Thoracic aorta (tissue), 2 donors: ENCODE data around the gene ACKR2. TPM values are rescaled to one million over a fixed set of nuclear protein-coding genes. Genes with fewer than 3 reads are reported as not detected.

Experiments
- ATAC-seq: fragments of 150-250 bp; one replicate; pipeline ENCODE4 v1.8.0; 2017; ENCODE audit warnings: low read depth; ENCODE audit not compliant: insufficient number of reproducible peaks, low FRiP score
- DNase-seq: peaks from one replicate; pipeline ENCODE4 v3.0.0-alpha.2; 2020; ENCODE audit warnings: low spot score
- H3K27ac ChIP-seq, 2 donors: fragments of 200-600 bp; sonication (generic); 1 replicate in 1 of 2; 2 replicates in 1 of 2; pipeline ENCODE4 v1.5.1; 2016; ENCODE audit warnings: mild to moderate bottlenecking in 2 of 2, moderate library complexity in 2 of 2
- H3K27me3 ChIP-seq: fragments of 200-600 bp; sonication (generic); replicated peaks from 2 replicates; pipeline ENCODE4 v1.6.0; 2016; ENCODE audit warnings: mild to moderate bottlenecking; ENCODE audit not compliant: insufficient read depth
- H3K36me3 ChIP-seq: fragments of 200-600 bp; sonication (generic); one replicate; pipeline ENCODE4 v1.5.1; 2016
- H3K4me1 ChIP-seq, 2 donors: fragments of 200-600 bp; sonication (generic); 1 replicate in 1 of 2; 2 replicates in 1 of 2; pipeline versions ENCODE4 v1.5.1 to v1.6.0; 2016; ENCODE audit warnings: low read depth in 2 of 2, mild to moderate bottlenecking in 1 of 2; ENCODE audit not compliant: control insufficient read depth in 1 of 2
- H3K4me3 ChIP-seq: fragments of 200-600 bp; sonication (generic); 2 replicates; pipeline ENCODE4 v1.5.1; 2016; ENCODE audit warnings: mild to moderate bottlenecking
- H3K9me3 ChIP-seq: fragments of 200-600 bp; sonication (generic); 2 replicates; pipeline ENCODE4 v1.5.1; 2016
- total RNA-seq, 2 donors: library from RNA; depleted of rRNA; stranded (reverse); fragments of >200 nt; gene quantifications; one replicate each; pipeline versions ENCODE4 v1.1.0 to v1.2.3, GENCODE V29; 2016
- TF ChIP-seq, protein P1 (sequence below): fragments of 200-600 bp; sonication (generic); IDR thresholded peaks from one replicate; pipeline ENCODE4 v1.5.1; 2019; ENCODE audit warnings: antibody characterized with exemption

Gene ACKR2
- total RNA-seq, 2 donors from 2014 or later: 10.0 to 11.9 TPM

DNA sequence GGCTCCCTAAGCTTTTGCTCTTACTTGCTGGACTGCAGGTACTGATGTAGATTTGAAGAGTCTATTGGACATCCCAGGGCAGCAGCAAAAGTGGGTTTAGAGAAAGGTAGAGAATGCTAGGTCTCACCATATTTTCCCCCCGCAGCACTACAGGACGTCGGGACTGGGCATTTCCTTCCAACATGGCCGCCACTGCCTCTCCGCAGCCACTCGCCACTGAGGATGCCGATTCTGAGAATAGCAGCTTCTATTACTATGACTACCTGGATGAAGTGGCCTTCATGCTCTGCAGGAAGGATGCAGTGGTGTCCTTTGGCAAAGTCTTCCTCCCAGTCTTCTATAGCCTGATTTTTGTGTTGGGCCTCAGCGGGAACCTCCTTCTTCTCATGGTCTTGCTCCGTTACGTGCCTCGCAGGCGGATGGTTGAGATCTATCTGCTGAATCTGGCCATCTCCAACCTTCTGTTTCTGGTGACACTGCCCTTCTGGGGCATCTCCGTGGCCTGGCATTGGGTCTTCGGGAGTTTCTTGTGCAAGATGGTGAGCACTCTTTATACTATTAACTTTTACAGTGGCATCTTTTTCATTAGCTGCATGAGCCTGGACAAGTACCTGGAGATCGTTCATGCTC is 55.2 kb downstream of the ACKR2 start:
- H3K27me3 ChIP-seq: no peaks in the 10 kb centered on the region
- ATAC-seq (no peak), DNase-seq (no peak)
- no peaks in the 10 kb centered on the region for H3K9me3 ChIP-seq
- H3K36me3 ChIP-seq: no peaks in the 10 kb centered on the region
- H3K4me3 ChIP-seq: no peak overlapping the region
- TF ChIP-seq, protein P1, sequence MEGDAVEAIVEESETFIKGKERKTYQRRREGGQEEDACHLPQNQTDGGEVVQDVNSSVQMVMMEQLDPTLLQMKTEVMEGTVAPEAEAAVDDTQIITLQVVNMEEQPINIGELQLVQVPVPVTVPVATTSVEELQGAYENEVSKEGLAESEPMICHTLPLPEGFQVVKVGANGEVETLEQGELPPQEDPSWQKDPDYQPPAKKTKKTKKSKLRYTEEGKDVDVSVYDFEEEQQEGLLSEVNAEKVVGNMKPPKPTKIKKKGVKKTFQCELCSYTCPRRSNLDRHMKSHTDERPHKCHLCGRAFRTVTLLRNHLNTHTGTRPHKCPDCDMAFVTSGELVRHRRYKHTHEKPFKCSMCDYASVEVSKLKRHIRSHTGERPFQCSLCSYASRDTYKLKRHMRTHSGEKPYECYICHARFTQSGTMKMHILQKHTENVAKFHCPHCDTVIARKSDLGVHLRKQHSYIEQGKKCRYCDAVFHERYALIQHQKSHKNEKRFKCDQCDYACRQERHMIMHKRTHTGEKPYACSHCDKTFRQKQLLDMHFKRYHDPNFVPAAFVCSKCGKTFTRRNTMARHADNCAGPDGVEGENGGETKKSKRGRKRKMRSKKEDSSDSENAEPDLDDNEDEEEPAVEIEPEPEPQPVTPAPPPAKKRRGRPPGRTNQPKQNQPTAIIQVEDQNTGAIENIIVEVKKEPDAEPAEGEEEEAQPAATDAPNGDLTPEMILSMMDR: no peak
- no peaks in the 10 kb centered on the region for H3K4me1 ChIP-seq
- no peak overlapping the region for H3K27ac ChIP-seq

DNA sequence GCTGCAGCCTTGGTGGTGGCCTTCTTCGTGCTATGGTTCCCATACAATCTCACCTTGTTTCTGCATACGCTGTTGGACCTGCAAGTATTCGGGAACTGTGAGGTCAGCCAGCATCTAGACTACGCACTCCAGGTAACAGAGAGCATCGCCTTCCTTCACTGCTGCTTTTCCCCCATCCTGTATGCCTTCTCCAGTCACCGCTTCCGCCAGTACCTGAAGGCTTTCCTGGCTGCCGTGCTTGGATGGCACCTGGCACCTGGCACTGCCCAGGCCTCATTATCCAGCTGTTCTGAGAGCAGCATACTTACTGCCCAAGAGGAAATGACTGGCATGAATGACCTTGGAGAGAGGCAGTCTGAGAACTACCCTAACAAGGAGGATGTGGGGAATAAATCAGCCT is 56.0 kb downstream of the ACKR2 start:
- Histone ChIP-seq H3K9me3 (no peaks in the 10 kb centered on the region), H3K4me3 (no peak overlapping the region), H3K4me1 (no peaks in the 10 kb centered on the region), H3K27ac (no peak overlapping the region), H3K27me3 (no peaks in the 10 kb centered on the region), H3K36me3 (no peaks in the 10 kb centered on the region)
- DNase-seq (no peak), ATAC-seq (no peak)
- TF ChIP-seq, protein P1: no peak

DNA sequence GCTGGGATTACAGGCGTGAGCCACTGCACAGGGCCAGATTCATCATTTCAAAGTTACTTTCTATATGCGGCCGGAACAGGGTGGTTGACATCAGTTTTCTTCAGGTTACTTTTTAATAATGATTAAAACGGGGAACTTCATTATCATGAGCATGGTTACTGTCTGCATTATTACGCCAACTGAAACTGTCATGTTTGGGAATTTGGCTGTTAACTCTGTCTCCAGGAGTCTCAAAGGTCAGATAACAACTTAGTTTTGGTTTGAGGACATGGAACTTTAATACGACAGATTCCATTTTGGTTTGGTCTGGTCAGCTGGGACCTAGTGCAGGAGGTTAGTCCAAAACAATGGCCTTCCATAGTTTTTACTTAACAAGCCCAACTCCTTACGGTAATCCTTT is 57.9 kb downstream of the ACKR2 start:
- TF ChIP-seq, protein P1: no peak
- no peak overlapping the region for H3K4me3 ChIP-seq
- H3K27ac ChIP-seq: no peak overlapping the region
- ATAC-seq (no peak), DNase-seq (no peak)
- no peaks in the 10 kb centered on the region for H3K9me3 ChIP-seq
- no peaks in the 10 kb centered on the region for H3K27me3 ChIP-seq
- H3K4me1 ChIP-seq: peaks cover 0 to 4% of the 10 kb centered on the region in 2 donors
- no peaks in the 10 kb centered on the region for H3K36me3 ChIP-seq

DNA sequence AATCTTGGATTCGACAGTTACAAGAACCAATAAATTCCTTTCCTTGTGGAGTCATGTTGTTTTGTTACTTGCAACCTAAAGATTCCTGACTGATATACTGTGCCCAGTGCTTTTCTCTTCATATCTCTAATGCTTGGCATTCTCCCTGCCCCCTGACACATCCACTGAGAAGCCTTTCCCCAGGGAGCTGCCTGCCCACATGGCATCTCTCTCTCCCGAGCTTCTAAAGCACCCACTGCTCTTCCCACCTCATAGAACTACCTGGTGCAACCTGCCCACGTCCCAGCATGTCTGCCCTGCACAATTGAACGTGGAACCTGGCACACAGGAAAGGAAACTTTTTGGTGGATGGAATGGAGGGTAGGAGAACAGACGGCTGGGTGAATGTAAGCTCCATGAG is 59.6 kb downstream of the ACKR2 start:
- Histone ChIP-seq H3K27me3 (no peaks in the 10 kb centered on the region), H3K27ac (no peak overlapping the region), H3K9me3 (no peaks in the 10 kb centered on the region), H3K4me3 (no peak overlapping the region), H3K36me3 (no peaks in the 10 kb centered on the region), H3K4me1 (peaks cover 0 to 6% of the 10 kb centered on the region in 2 donors)
- ATAC-seq: no peak
- TF ChIP-seq, protein P1: no peak
- DNase-seq: no peak

DNA sequence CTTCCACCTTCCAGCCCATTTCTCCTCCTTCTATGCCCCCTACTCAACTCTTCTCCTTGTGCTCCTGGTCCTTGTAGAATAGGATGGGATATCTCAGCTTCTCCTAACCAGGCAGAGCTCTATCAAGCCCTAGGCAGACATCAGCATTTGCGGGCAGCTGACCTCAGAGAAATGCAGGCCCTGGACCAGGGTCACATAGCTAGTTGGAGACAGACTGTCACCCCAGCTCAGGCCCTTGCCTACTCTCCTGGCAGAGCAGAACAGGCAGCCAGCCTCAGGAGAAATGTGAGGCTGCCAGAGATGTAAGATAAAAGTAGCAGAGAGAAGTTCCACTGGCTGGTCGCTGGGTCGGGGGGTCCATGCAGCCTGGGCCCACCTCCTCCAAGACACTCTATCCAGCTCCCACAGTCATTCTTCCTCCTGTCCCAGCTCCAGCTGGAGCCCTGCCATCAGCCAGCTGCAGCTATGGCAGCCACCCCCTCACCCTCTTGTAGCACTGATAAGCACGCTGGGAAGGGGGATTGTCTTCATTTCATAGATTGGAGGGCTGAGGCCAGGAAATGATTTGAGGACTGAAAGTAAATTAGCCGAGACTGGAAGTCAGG is 62.4 kb downstream of the ACKR2 start:
- peaks cover 0 to 6% of the 10 kb centered on the region in 2 donors for H3K4me1 ChIP-seq
- no peaks in the 10 kb centered on the region for H3K27me3 ChIP-seq
- no peak overlapping the region for H3K4me3 ChIP-seq
- no peaks in the 10 kb centered on the region for H3K9me3 ChIP-seq
- TF ChIP-seq, protein P1: no peak
- peak overlapping the region in 1 of 2 donors; percentile 31 for H3K27ac ChIP-seq
- DNase-seq: no peak
- no peak for ATAC-seq
- H3K36me3 ChIP-seq: no peaks in the 10 kb centered on the region
